ENCODE measurements around the gene LPAR2. TPM values are rescaled to one million over a fixed set of nuclear protein-coding genes. Genes with fewer than 3 reads are reported as not detected.

LPAR2 gene
- total and polyA plus RNA-seq, 2 of the 13 experiments (the other 11 are each of a cell fraction or from before 2014, with no cell fraction given): 0.86 to 3.6 TPM

- no peak for TF ChIP-seq MTERF4 (CRISPR knock-in tag; IDR thresholded peaks at IDR 0.05)
- TF ChIP-seq ZNF674 (CRISPR knock-in tag; IDR thresholded peaks at IDR 0.05; ENCODE audit: low read depth): no peak
- no peak for TF ChIP-seq MTF1 (CRISPR knock-in tag; IDR thresholded peaks at IDR 0.05)
- no peak for TF ChIP-seq ATM (IDR thresholded peaks at IDR 0.05; ENCODE audit: borderline replicate concordance)
- no peak for TF ChIP-seq PAF1 (CRISPR knock-in tag; IDR thresholded peaks at IDR 0.05)
These were observed 2.4 kb upstream of the LPAR2 start (continued) for GRCh38 chr19:19630426-19630825.

DNA sequence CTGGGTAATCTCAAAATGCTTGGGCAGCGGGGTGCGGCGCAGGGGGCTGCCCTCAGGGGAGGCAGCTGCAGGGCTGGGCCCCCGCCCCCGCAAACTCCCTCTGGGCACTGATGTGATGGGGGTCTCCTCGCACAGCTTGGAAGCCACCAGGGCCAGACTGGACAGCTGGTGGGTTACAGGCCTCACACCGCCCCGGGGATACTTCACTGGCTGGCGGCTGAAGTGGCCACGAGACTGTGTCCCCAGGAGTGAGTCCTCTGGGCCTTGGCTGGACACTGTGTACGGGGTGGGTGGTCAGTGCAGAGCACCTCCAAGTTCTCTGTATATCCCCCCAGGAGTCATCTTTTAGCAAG lies 2.0 kb upstream of the LPAR2 start:
- POLR2A ChIA-PET: no interaction called here
- intact Hi-C loops (cut with micrococcal nuclease; ENCODE audit: unreplicated experiment): no loop called here
- in situ Hi-C loops (cut with HindIII; ENCODE audit: extremely low pct_ligation_motif_present, low pct_unique_long_range_greater_than_20kb): no loop called here

More for the DNA sequence above, 2.0 kb upstream of the LPAR2 start:
- Histone ChIP-seq H2AFZ (ENCODE audit: low read length) (no peak overlapping the region), H3K4me2 (ENCODE audit: low read depth, low read length) (no peak overlapping the region), H3K27ac (ENCODE audit: extremely low read length, insufficient read depth, low read length) (no peak overlapping the region), H4K20me1 (ENCODE audit: insufficient read depth, low read length) (no peaks in the 10 kb centered on the region), H3K9ac (ENCODE audit: insufficient read depth, low read depth, low read length) (no peak overlapping the region), H3K4me1 (ENCODE audit: insufficient read depth, low read length) (no peaks in the 10 kb centered on the region), H3K4me3 (replicated peaks in 1 of 3; ENCODE audit: insufficient read depth in 1 of 3, low read depth in 2 of 3, low read length in 3 of 3) (no peak overlapping the region), H3K27me3 (ENCODE audit: control insufficient read depth in 1 of 2, insufficient read depth in 2 of 2, low read length in 2 of 2) (no peaks in the 10 kb centered on the region), H3K9me3 (ENCODE audit: low read length) (no peaks in the 10 kb centered on the region), H3K79me2 (ENCODE audit: insufficient read depth, low read length) (no peaks in the 10 kb centered on the region), H3K36me3 (replicated peaks in 1 of 2; ENCODE audit: control insufficient read depth in 1 of 2, insufficient read depth in 2 of 2, low read length in 2 of 2) (no peaks in the 10 kb centered on the region)
- CTCF ChIA-PET (ENCODE audit: low intra/inter-chr PET ratio, low total read pairs): no interaction called here
- no peak for TF ChIP-seq ZNF44 (CRISPR knock-in tag; IDR thresholded peaks at IDR 0.05)
- TF ChIP-seq ZNF605 (CRISPR knock-in tag; IDR thresholded peaks at IDR 0.05): no peak
- TF ChIP-seq SPEN (CRISPR knock-in tag; IDR thresholded peaks at IDR 0.05; ENCODE audit: low read depth): no peak
- no peak for TF ChIP-seq HNRNPH1 (optimal IDR thresholded peaks at IDR 0.05; ENCODE audit: low read depth, low read length)
- TF ChIP-seq ZNF576 (CRISPR knock-in tag; IDR thresholded peaks at IDR 0.05): no peak
- TF ChIP-seq TCF7L2 (IDR thresholded peaks at IDR 0.05; ENCODE audit: low read depth, low read length): no peak
- TF ChIP-seq ZSCAN9 (CRISPR knock-in tag; IDR thresholded peaks at IDR 0.05; ENCODE audit: borderline replicate concordance): no peak
- no peak for TF ChIP-seq TBX3 (IDR thresholded peaks at IDR 0.05; ENCODE audit: borderline replicate concordance)
- TF ChIP-seq, protein P1, sequence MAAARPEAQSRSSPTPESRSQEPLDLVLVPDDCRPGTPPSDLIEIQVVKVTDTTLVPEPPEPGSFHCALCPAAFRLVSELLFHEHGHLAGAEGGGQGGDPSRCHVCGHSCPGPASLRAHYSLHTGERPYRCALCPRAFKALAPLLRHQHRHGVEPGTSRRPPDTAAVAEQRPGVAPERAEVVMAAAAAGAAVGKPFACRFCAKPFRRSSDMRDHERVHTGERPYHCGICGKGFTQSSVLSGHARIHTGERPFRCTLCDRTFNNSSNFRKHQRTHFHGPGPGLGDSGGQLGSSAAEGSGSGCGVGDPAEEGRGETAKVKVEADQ (CRISPR knock-in tag; IDR thresholded peaks at IDR 0.05; ENCODE audit: borderline replicate concordance): no peak
- no peak for TF ChIP-seq U2AF2 (IDR thresholded peaks at IDR 0.05; ENCODE audit: low read depth, low read length)
- no peak for TF ChIP-seq JARID2 (CRISPR knock-in tag; IDR thresholded peaks at IDR 0.05; ENCODE audit: insufficient replicate concordance)
- DNase-seq (ENCODE audit: low spot score) (no peak), ATAC-seq (no peak), FAIRE-seq (no peak)
- no TSS peak for BruUV-seq (replicated peaks)
- 80% methylated on average over 1 of the region's 11 CpGs for WGBS (ENCODE audit: low lambda C conversion rate)

Measured in HepG2 (cell line).